ENCODE measurements around the gene RAB5IF.

GRCh38 chr20:36628076-36628475 lies 22.5 kb downstream of the RAB5IF start:
- TF ChIP-seq POLR2A (IDR thresholded peaks at IDR 0.05) (no peak), CTCF (IDR thresholded peaks at IDR 0.05) (no peak)
